GM23338 (cell line): ENCODE results near the gene IGIP. TPM values are rescaled to one million over a fixed set of nuclear protein-coding genes. Genes with fewer than 3 reads are reported as not detected.

Experiments
- ATAC-seq: fragments of 200-7000 bp; cut with Tn5 transposase; 3 replicates; pipeline ENCODE4 v1.9.1; 2020
- DNase-seq: peaks from one replicate; pipeline ENCODE4 v3.0.0-alpha.2; 2015; ENCODE audit warnings: low spot score
- H2AFZ ChIP-seq: fragments of 200-600 bp; sonication (generic); 2 replicates; pipeline ENCODE4 v1.8.0; 2016; ENCODE audit warnings: antibody characterized with exemption, mild to moderate bottlenecking, moderate library complexity
- H3F3A ChIP-seq: fragments of 200-600 bp; sonication (generic); replicated peaks from 2 replicates; pipeline ENCODE4 v1.8.0; 2017; ENCODE audit warnings: antibody characterized with exemption, mixed run types, low read depth
- H3K27ac ChIP-seq: fragments of 200-600 bp; sonication (generic); 2 replicates; pipeline ENCODE4 v1.6.1; 2016; ENCODE audit warnings: low read depth
- H3K27me3 ChIP-seq: fragments of 200-600 bp; sonication (generic); 2 replicates; pipeline ENCODE4 v1.8.0; 2016; ENCODE audit warnings: mild to moderate bottlenecking, mixed run types, moderate library complexity; ENCODE audit not compliant: insufficient read depth
- H3K36me3 ChIP-seq: fragments of 200-600 bp; sonication (generic); 2 replicates; pipeline ENCODE4 v1.8.0; 2016; ENCODE audit warnings: mild to moderate bottlenecking; ENCODE audit not compliant: insufficient read depth
- H3K4me1 ChIP-seq: fragments of 200-600 bp; sonication (generic); 2 replicates; pipeline ENCODE4 v1.8.0; 2016; ENCODE audit warnings: mild to moderate bottlenecking, moderate library complexity; ENCODE audit not compliant: insufficient read depth
- H3K4me2 ChIP-seq: fragments of 200-600 bp; sonication (generic); 2 replicates; pipeline ENCODE4 v1.7.1; 2017; ENCODE audit warnings: mixed run types
- H3K4me3 ChIP-seq: fragments of 200-600 bp; sonication (generic); 2 replicates; pipeline ENCODE4 v1.6.1; 2016; ENCODE audit warnings: mixed run types
- H3K79me2 ChIP-seq: fragments of 200-600 bp; sonication (generic); replicated peaks from 2 replicates; pipeline ENCODE4 v1.8.0; 2017; ENCODE audit warnings: mild to moderate bottlenecking; ENCODE audit not compliant: insufficient read depth
- H3K9me2 ChIP-seq: fragments of 200-600 bp; sonication (generic); 2 replicates; pipeline ENCODE4 v1.8.0; 2017; ENCODE audit not compliant: insufficient read depth
- H4K20me1 ChIP-seq: fragments of 200-600 bp; sonication (generic); replicated peaks from 2 replicates; pipeline ENCODE4 v1.8.0; 2017; ENCODE audit warnings: mild to moderate bottlenecking; ENCODE audit not compliant: insufficient read depth
- H3K27ac Mint-ChIP-seq: 2 replicates; pipeline ENCODE4 v1.8.0; 2020; ENCODE audit warnings: inconsistent platforms, mild to moderate bottlenecking, moderate library complexity, mixed read lengths
- H3K27me3 Mint-ChIP-seq: 3 replicates; pipeline ENCODE4 v1.8.0; 2022; ENCODE audit warnings: low read depth, mild to moderate bottlenecking, moderate library complexity, mixed read lengths, inconsistent platforms; ENCODE audit not compliant: insufficient read depth, poor library complexity
- H3K36me3 Mint-ChIP-seq: 3 replicates; pipeline ENCODE4 v1.8.0; 2021; ENCODE audit warnings: low read depth, mild to moderate bottlenecking, inconsistent platforms, moderate library complexity, mixed read lengths
- H3K4me1 Mint-ChIP-seq: 3 replicates; pipeline ENCODE4 v1.8.0; 2020; ENCODE audit warnings: mild to moderate bottlenecking, inconsistent platforms, mixed read lengths
- H3K4me3 Mint-ChIP-seq: 3 replicates; pipeline ENCODE4 v1.8.0; 2021; ENCODE audit warnings: moderate library complexity, mild to moderate bottlenecking, inconsistent platforms, mixed read lengths
- H3K9me3 Mint-ChIP-seq: 3 replicates; pipeline ENCODE4 v1.8.0; 2020; ENCODE audit warnings: moderate library complexity, mild to moderate bottlenecking, inconsistent platforms, mixed read lengths
- CREB1 ChIP-seq: fragments of 250-450 bp; sonication (Bioruptor Pico); IDR thresholded peaks from 2 replicates; pipeline ENCODE4 v1.5.0; 2020; ENCODE audit warnings: low read depth, mild to moderate bottlenecking, moderate library complexity
- CTCF ChIP-seq, 2 experiments: fragments of 200-600 bp in 1 of 2; sonication (generic) in 1 of 2; conservative IDR thresholded peaks; 2 replicates each; pipeline versions ENCODE4 v1.5.1 to v1.6.1; 2016 to 2017; ENCODE audit warnings: antibody characterized with exemption in 2 of 2, low read depth in 2 of 2, mild to moderate bottlenecking in 2 of 2, moderate library complexity in 1 of 2
- ETS1 ChIP-seq: IDR thresholded peaks from 2 replicates; pipeline ENCODE4 v1.6.1; 2016; ENCODE audit warnings: antibody characterized with exemption
- EZH2 ChIP-seq: fragments of 200-600 bp; sonication (generic); IDR thresholded peaks from one replicate; pipeline ENCODE4 v1.8.0; 2017; ENCODE audit warnings: antibody characterized with exemption, mild to moderate bottlenecking, low read depth; ENCODE audit not compliant: unreplicated experiment
- JUNB ChIP-seq: IDR thresholded peaks from one replicate; pipeline ENCODE4 v1.6.1; 2016; ENCODE audit warnings: antibody characterized with exemption; ENCODE audit not compliant: unreplicated experiment
- NANOG ChIP-seq: IDR thresholded peaks from 2 replicates; pipeline ENCODE4 v1.6.1; 2016; ENCODE audit warnings: antibody characterized with exemption, borderline replicate concordance
- ZNF114 ChIP-seq: fragments of 250-450 bp; sonication (Bioruptor Pico); IDR thresholded peaks from 2 replicates; pipeline ENCODE4 v1.5.0; 2020; ENCODE audit warnings: mild to moderate bottlenecking, moderate library complexity
- ZNF331 ChIP-seq: fragments of 250-450 bp; sonication (Bioruptor Pico); IDR thresholded peaks from 2 replicates; pipeline ENCODE4 v1.5.0; 2020; ENCODE audit warnings: low read depth, mild to moderate bottlenecking, moderate library complexity
- ZNF462 ChIP-seq: fragments of 250-450 bp; sonication (Bioruptor Pico); IDR thresholded peaks from 2 replicates; pipeline ENCODE4 v1.5.0; 2020; ENCODE audit warnings: mild to moderate bottlenecking, moderate library complexity
- polyA plus RNA-seq: library from polyadenylated mRNA; unstranded; fragments of >200 nt; fragmentation: Nextera tagmentation; extraction: Ambion mirVana; gene quantifications from 2 replicates; pipeline ENCODE4 v1.2.1, GENCODE V29; 2016
- total RNA-seq: library from RNA; depleted of rRNA; stranded (reverse); fragments of >200 nt; shearing (Covaris generic); gene quantifications from 2 replicates; pipeline ENCODE4 v1.2.3, GENCODE V29; 2014

The IGIP gene
- total and polyA plus RNA-seq, 2 experiments from 2014 or later: 0.21 to 0.38 TPM

GRCh38 chr5:140130949-140131733 is 5.4 kb downstream of the IGIP start (continued):
- TF ChIP-seq ZNF462 (CRISPR knock-in tag) (no peak), NANOG (no peak), CREB1 (no peak), CTCF (conservative IDR thresholded peaks at IDR 0.05; ENCODE audit: low read depth in 2 of 2) (no peak)

- Histone ChIP-seq H3K4me3 (no peak overlapping the region), H3K4me1 (peaks cover 6% of the 10 kb centered on the region), H3K4me2 (no peak overlapping the region), H3K27ac (no peak overlapping the region), H2AFZ (no peak overlapping the region), H4K20me1 (no peaks in the 10 kb centered on the region), H3K9me2 (no peaks in the 10 kb centered on the region), H3K27me3 (peaks cover under 1% of the 10 kb centered on the region; the same call in 1 of the 2 replicates), H3K79me2 (no peaks in the 10 kb centered on the region), H3K36me3 (no peaks in the 10 kb centered on the region), H3F3A (no peaks in the 10 kb centered on the region)
- ATAC-seq (no peak), DNase-seq (no peak)
- Mint-ChIP-seq H3K9me3 (no peaks in the 10 kb centered on the region), H3K27ac (no peak overlapping the region), H3K4me3 (no peak overlapping the region), H3K36me3 (no peaks in the 10 kb centered on the region), H3K27me3 (no peaks in the 10 kb centered on the region), H3K4me1 (peaks cover 18% of the 10 kb centered on the region)
- TF ChIP-seq CREB1 (no peak), ZNF114 (CRISPR knock-in tag) (no peak), ZNF331 (no peak), EZH2 (no peak), JUNB (no peak), CTCF (conservative IDR thresholded peaks at IDR 0.05; ENCODE audit: low read depth in 2 of 2) (no peak), ETS1 (no peak)
These were observed 6.3 kb downstream of the IGIP start for GRCh38 chr5:140131967-140132409.
